ENCODE data around the gene GDNF.
"Not testable (repeated sequence)": the region's sequence is repeated elsewhere in the genome, so short reads cannot be mapped to it uniquely, and the experiment has no call there.

The GDNF gene

DNA sequence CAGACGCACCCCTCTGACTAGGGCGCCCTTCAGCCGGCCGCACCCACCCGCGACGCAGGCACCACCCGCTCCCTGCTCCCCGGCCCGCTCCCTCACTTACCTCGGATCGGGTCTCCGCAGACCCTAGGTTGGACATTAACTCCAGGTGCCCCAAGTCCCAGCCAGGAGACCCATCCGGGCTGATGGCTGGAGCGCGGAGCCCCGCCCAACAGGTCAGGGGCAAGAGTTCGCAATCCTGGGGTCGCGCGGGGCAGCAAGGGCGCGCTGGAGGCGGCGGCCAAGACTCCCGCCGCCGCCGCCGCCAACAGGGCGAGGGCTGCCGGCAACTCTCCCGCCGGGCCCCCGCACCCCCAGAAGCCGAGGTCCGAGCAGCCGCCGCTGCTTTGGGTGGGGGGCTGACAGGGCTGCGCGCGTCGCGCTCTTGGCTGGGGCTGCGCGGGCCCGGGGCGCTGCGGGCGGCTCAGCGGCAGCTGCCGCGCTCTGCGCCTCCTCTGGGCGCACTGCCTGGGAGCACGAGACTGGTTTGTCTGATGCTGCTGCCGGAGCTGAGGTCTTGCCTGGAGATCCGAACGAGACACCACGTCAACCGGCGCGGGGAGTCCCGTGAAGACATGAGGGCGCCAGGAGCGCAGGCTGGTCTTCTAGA is at the start of gene GDNF:
TSS of gene GDNF (minus strand) at position 635 of the 646 bp plus-strand sequence. CDS start 5,245 bp downstream, outside the sequence.
- peak; percentile 73 for DNase-seq (ENCODE audit: low read depth)

- peak; percentile 84 for DNase-seq (ENCODE audit: low read depth)
Measured at GRCh38 chr5:37888476-37888875, 48.6 kb upstream of the GDNF start.

- DNase-seq (ENCODE audit: low read depth) = no peak
Measured at GRCh38 chr5:37886242-37886905, 46.5 kb upstream of the GDNF start.

- peak; percentile 59 for DNase-seq (ENCODE audit: low read depth)
Measured at GRCh38 chr5:37882636-37883035, 42.8 kb upstream of the GDNF start.

DNA sequence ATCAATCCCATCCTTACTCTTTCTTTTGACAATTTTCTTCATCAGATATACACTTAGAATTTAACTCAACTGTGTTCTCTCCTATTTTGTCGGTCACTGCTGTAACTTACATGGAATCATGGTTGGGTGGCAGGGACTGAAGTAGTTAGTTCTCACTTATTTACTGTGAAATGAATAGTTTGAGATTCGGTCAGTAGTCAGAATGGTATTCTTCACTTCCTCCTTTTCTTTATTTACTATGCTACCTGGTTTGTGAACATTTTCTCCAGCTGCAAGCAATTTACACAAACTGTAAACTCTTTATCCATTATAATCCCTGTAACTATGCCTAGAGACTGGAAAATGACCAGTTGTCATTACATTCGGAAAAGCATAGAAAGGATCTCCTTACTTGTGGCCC is 41.5 kb upstream of the GDNF start:
- no peak for DNase-seq (ENCODE audit: low read depth)

DNA sequence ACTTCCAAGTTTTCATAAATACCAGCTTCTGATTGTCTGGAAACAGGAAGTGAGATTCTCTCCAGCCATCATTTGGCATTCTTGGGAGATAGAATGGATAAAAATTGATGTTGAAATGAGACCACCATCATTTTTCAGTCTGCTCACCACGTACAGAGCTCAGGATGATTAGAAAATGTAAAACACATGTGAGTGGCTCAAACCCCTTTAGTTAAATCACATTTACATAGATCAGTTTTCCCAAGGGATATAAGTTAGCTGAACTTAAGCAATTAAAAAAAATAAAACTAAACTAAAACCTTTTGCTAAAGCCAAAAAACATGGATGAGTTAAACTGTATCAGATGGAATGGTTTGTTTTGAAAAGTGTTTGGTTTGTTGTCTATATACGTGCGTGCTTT is 37.1 kb upstream of the GDNF start:
- DNase-seq (ENCODE audit: low read depth) = no peak

DNA sequence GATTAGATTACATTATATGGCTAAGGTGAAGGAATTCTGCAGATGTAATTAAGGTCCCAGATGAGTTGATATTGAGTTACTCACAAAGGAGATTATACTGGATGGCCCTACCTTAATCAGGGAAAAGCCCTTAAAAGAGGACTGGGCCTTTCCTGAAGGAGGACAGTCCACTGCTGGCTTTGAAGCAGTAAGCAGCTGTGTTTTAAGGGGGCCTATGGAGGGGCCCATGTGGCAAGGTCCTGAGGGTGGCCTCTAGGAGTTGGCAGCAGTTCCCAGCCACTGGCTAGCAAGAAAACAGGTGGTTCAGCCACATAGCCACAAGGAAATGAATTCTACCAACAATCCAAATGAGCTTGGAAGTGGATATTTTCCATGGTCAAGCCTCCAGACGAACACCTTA is 36.4 kb upstream of the GDNF start:
- no peak for DNase-seq (ENCODE audit: low read depth)

- DNase-seq (ENCODE audit: low read depth) = peak; percentile 83
Measured at GRCh38 chr5:37875051-37875787, 35.4 kb upstream of the GDNF start.

DNA sequence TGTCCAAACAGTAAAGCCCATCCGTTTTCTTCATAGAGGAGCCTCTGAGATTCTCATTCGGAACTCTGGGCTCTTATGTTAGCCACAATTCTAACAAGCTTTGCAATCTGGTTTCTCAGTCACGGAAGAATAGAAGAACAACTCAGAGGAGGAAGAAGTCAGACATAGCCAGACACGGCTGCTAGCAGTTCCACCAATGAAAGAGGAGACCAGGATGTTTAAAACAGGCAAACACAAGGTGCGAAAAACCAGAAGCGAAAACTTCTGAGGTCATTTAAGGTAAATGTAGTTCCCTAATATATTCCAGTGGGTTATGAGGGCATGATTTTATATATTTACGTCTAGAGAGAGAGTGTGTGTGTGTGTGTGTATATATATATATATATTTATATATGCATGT is 34.1 kb upstream of the GDNF start:
- no peak for DNase-seq (ENCODE audit: low read depth)

- peak; percentile 82 for DNase-seq (ENCODE audit: low read depth)
Measured at GRCh38 chr5:37871023-37871815, 31.4 kb upstream of the GDNF start.

GRCh38 chr5:37869216-37869615 is 29.4 kb upstream of the GDNF start:
- DNase-seq (ENCODE audit: low read depth) = peak; percentile 27

DNA sequence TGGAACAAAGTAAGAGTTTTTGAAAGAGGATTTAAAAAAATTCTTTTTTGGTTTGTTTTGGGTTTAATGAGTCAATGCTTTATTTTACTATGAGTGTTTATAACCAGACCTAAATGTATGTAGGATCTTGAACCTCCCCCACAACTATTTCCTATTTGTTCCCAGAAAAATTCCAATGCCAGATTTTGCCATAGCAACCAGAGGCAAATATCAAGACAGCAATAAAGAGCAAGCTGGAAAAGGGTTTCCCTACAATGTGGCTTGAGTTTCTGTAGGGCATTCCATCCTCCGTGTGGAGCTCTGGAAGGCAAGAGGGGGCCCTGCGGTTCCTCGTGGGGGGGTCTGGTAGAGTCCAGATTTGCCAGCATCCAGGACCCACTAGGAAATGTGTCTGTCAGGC is 27.8 kb upstream of the GDNF start:
- DNase-seq (ENCODE audit: low read depth) = peak; percentile 81

GRCh38 chr5:37862907-37863306 is 23.1 kb upstream of the GDNF start:
- not testable (repeated sequence) for DNase-seq (ENCODE audit: low read depth)

GRCh38 chr5:37860206-37860605 is 20.4 kb upstream of the GDNF start:
- peak; percentile 14 for DNase-seq (ENCODE audit: low read depth)

DNA sequence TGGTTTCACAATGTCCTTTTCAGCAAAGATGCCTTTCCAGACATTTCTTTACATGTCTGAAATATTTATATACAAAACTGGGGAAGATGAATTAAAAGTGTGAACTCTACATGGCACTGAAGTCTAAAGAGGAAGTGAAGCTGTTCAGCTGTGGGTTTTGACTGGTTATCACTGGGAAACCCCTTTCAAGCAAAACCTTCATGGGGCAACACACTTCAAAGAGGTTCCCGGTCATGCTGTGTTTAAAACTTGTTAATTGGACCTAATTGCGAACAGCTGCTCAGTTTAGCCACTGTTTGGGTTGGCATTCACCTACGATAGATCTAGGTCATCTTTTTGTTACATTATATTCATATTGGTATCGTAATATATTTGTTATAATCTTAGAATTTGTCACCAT is 20.0 kb upstream of the GDNF start:
- no peak for DNase-seq (ENCODE audit: low read depth)

DNA sequence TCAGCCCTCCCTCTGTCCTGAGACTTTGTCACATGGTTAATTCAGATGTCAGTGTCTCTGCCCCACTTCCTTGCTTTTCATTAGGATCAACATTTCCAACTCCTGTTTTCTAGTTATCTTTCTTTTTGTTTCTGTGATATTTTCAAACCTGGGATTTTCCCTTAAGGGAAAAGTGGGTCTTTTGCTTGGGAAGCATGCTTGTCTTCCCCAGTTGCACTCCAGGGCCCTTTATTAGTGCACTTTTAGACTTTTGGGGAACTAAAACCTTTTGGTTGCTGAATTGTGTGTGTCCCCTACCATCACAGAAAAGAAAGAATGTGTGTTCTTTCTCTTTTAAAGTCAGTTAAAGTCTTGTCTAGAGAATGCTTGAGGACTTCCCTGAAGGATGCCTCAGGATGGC is 18.4 kb upstream of the GDNF start:
- no peak for DNase-seq (ENCODE audit: low read depth)

DNA sequence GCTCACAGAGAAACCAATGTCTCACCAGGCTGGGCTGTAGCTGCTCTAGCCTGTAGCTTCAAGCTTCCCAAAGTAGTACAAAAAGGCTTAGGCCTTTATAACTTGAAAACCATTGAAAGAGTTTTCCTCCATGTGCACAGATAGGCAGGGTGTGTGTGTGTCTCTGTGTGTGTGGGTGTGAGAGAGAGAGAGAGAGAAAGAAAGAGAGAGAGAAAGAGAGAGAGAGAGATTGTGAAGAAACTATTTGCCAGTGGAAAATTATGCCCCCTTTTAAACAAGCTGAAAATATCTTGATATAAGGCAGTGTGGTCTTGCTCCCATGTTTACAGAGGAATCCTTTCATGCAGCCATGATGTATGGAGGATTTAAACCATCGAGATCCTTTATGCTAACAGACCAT is 17.9 kb upstream of the GDNF start:
- DNase-seq (ENCODE audit: low read depth) = no peak

- no peak for DNase-seq (ENCODE audit: low read depth)
Measured at GRCh38 chr5:37855438-37855837, 15.6 kb upstream of the GDNF start.

DNA sequence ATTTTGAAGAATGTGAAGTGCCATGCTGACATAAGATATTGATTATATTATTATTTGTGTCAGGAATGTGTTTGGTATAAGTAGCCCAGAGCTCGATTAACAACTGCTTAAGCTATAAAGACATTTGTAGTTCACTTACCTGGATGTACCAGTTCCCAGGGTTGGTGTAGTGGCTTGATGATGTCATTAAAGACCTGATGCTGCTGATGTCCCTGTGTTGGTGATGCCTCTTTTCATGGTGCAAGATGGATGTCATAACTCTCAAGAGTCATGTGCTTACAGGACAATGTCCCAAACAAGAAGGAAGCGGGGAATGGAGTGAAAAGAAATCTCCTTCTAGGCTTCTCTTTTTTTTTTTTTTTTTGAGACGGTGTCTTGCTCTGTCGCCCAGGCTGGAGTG is 11.5 kb upstream of the GDNF start:
- DNase-seq (ENCODE audit: low read depth) = no peak

DNA sequence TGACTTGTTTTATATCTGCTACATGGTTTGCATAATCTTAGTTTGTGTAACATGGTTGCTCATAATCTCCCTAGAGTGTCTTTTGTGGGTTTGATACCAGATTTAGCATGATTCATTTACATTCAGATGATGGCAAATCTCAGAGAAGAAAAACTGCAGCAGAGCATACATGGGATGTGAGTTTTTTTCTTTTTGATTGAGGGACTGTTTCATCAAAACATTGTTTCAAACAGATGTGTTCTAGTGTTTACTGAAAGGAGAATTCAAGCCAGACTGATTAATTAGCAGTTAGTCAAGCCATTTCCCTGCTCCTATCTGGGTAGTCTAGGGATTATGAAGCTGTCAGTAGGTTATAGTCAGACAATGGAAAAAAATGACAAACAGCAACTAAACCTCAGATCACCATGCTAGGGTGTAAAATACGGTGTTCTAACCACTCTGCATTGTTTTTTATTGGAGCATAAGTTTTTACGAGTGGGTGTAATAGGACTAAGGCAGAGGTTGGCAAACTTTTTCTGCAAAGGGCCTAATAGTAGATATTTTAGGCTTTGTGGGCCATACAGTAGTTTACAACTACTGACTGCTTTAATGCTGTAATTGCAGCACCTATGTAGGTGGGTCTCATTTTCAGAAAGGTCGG is 10.5 kb upstream of the GDNF start:
- DNase-seq (ENCODE audit: low read depth) = peak; percentile 9

DNA sequence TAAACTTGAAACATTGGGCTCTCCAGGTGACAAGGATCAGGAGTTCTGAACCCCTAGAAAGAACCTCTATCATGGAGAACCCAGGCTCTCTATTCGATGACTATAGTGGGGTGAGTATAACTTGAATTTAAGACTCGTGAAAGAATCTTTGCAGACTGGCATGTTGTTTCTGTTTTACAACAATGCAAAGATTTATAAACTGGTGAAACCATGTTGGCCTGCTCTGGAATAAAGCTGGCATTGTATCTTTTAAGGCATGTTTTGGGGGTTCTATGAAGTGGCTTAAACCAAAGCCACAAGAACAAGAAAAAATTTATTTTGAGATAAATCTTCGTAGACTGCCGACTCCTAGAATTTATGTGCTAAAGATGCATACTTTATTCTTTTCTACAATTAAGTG is 9.8 kb upstream of the GDNF start:
- DNase-seq (ENCODE audit: low read depth) = no peak

- peak; percentile 68 for DNase-seq (ENCODE audit: low read depth)
Measured at GRCh38 chr5:37847978-37848425, 8.2 kb upstream of the GDNF start.

Measured in EH (cell line).